Endometrial microvascular endothelial cells (primary cell): Measurements from ENCODE around the gene HAPLN3. TPM values are rescaled to one million over a fixed set of nuclear protein-coding genes. Genes with fewer than 3 reads are reported as not detected.

ENCODE experiments used
- in situ Hi-C: cut with HindIII; loops from 2 replicates; pipeline ENCODE4 v1.10.0; 2017; ENCODE audit warnings: low sequenced_read_pairs, low pct_unique_long_range_greater_than_20kb; ENCODE audit errors: inconsistent ontology term
- total RNA-seq: library from RNA; depleted of rRNA; stranded (reverse); fragments of >200 nt; gene quantifications from one replicate; pipeline ENCODE4 v1.2.3, GENCODE V29; 2015; ENCODE audit errors: inconsistent ontology term

The HAPLN3 gene
- total RNA-seq, 1 donor from 2014 or later, result 1.9 TPM

- in situ Hi-C loops, result no loop called here
These were observed 21.6 kb downstream of the HAPLN3 start for GRCh38 chr15:88873786-88874185.

DNA sequence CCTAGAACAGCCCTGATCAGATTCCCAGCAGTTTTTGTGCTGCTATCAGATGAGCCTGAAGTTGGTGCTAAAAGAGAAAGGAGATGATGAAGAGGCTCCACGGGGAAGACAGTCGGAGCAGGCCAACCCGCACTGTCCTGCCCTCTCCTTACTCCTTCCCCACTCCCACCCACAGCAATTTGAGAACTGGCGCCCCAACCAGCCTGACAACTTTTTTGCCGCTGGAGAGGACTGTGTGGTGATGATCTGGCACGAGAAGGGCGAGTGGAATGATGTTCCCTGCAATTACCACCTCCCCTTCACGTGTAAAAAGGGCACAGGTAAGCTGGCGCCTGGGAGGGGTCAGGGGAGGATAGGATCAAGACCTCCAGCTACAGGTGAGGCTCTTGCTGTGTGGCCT is 22.6 kb downstream of the HAPLN3 start:
- in situ Hi-C loops, result no loop called here

DNA sequence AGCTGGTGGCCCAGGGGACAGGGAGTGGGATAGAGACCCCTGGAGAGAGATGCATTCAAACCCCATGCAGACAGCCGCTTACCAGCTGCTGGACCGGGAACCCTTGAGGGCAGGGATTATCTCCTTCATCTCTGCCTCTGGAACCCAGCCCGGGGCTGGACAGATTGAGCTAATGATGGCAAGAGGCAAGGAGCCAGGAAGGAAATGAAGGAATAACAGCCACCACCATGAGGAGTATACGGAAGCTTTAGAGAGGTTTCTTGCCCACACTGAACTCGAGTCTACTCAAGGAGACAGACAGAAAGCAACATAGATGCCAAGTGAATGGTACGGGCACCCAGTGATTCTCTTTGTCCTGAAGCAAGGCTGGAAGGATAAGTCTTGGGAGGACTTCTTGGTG is 23.2 kb downstream of the HAPLN3 start:
- in situ Hi-C loops, result no loop called here

- in situ Hi-C loops, result no loop called here
These were observed 24.0 kb downstream of the HAPLN3 start for GRCh38 chr15:88871313-88871712.

DNA sequence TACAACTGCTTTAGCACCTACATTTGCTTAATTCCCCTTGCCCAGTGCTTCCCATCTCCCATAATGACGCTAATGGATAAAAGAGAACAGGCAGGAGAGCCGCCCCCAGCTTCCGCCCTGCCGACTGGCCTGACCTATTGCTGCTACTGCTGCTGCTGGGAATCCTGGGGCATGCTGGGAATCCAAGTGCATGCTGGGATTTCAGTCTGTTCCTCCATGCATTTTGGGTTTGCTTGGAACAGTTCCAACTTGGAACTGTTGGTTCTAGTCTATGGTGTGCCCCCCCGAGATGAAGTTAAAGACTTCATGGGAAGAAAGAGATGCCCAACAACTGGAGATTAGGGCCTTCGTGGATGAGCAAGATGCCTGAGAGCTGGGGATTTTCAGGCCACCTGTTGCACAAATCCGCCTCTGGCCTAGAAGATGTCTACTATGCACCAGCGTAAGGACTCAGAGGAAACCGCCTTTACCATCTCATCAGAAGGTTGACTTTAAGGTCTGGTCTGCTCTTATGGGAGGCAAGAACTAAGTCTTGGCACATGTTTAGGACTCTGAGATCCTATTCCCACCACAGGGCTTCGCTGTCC is 29.0 kb downstream of the HAPLN3 start:
- in situ Hi-C loops, result no loop called here

DNA sequence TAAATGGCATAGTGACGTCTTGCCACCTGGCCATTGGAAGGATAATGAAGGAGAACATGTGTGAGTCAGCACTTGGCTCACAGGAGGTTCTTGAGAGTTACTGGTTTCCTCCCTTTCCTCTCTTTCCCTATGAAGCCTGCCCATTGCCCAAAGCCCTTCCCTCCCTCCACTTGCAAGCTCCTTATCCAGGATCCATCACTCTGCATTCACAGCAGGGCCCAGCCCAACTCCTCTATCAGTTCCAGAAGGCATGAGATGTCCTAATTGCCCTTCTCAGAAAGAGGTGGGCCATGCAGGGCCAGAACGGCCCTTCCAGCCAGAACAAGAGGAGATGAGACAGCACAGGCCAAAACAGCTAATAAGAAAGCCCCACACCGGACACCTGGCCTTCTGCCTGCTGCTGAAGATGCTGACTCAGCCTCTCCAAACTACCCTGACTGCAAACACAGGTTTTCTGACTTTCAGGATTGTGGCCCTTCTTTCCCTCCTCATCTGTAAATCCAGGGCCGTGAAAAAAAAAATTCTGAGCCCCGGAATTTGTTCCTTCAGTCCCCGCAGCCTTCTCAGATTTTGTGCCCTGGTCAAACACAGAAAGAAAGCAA is 29.7 kb downstream of the HAPLN3 start:
- in situ Hi-C loops, result no loop called here

DNA sequence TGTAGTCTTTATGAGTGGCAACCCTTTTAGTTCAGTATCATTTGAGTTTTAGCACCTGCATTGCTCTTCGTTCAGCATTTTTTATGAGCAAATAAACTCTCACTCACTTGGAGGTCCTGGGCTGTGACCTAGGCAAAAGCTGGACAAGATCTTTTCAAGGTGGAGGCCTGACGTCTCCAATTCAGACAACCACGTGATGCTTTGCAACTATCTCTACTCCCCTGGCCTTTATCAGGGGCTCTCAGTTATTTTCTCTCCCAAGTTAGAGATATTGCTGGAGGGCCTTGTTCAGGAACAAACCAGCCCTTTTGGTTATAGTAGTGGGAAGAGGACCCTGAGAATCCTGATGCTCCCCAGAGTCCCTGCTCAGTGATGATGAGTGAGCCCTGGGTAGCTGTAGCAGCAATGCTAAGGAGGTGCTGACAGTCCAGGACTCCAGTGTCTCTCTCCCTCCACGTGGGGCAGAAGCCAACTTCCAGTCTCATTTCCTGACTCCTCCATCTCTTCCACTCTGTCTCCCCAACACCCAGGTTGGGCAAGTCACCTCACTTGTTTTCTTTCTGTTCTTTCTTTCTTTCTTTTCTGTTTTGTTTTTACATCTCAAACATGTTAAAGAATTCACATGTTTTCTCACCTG is 30.4 kb downstream of the HAPLN3 start:
- in situ Hi-C loops, result no loop called here

GRCh38 chr15:88863412-88863811 is 31.9 kb downstream of the HAPLN3 start:
- in situ Hi-C loops, result no loop called here

GRCh38 chr15:88860212-88860611 is 35.1 kb downstream of the HAPLN3 start:
- in situ Hi-C loops, result no loop called here

- in situ Hi-C loops, result no loop called here
These were observed 35.8 kb downstream of the HAPLN3 start for GRCh38 chr15:88859550-88859949.

GRCh38 chr15:88858934-88859333 is 36.4 kb downstream of the HAPLN3 start:
- in situ Hi-C loops, result no loop called here

DNA sequence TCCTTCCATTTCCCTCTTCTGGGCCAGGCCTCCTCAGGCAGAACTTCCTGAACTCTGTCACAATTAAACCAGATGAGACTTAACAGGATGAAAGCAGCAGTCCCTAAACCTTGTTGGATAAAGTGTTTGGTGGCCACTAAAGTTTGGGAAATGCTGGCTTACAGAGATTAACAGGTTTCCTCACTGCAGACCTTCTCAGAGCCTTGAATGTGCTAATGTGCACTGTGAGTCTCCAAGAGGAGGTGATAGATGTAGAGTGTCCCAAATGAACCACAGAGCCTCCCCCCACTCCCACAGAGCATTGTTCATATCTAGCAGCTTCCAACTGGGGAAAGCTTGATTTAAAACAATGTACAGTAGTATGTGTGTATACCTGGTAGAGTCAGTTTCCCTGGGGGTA is 42.9 kb downstream of the HAPLN3 start:
- in situ Hi-C loops, result no loop called here

GRCh38 chr15:88849376-88850072 is 45.8 kb downstream of the HAPLN3 start:
- in situ Hi-C loops, result no loop called here

DNA sequence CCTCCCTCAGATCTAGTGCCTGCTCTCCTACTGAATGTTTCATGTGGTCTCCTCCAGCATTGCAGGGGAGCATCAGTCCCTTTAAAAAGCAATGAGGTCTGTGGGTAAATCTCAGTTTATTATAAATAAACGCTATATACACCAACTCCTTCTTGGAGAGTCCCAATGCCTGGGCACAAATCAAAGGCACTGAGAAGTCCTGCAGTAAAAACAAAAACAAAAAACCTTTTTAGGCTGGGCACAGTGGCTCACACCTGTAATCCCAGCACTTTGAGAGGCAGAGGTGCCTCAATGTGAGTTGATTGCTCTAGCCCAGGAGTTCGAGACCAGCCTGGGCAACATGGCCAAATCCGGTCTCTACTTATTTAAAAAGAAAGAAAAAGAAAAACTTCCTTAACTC is 47.1 kb downstream of the HAPLN3 start:
- in situ Hi-C loops, result no loop called here

- in situ Hi-C loops, result no loop called here
These were observed 48.2 kb downstream of the HAPLN3 start for GRCh38 chr15:88847144-88847543.

DNA sequence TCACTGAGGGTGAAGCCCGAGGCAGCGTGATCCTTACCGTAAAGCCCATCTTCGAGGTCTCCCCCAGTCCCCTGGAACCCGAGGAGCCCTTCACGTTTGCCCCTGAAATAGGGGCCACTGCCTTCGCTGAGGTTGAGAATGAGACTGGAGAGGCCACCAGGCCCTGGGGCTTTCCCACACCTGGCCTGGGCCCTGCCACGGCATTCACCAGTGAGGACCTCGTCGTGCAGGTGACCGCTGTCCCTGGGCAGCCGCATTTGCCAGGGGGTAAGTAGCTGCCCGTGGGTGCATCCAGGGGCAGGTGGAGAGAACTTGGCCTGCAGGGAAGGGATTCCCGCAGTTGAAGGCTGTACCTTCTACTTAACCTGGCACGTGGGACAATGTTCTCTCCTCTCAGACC is 49.7 kb downstream of the HAPLN3 start:
- in situ Hi-C loops, result no loop called here

- in situ Hi-C loops, result no loop called here
These were observed 50.5 kb downstream of the HAPLN3 start for GRCh38 chr15:88844749-88845386.

- in situ Hi-C loops, result no loop called here
These were observed 52.0 kb downstream of the HAPLN3 start for GRCh38 chr15:88843334-88843733.

GRCh38 chr15:88842156-88842555 is 53.2 kb downstream of the HAPLN3 start:
- in situ Hi-C loops, result no loop called here

DNA sequence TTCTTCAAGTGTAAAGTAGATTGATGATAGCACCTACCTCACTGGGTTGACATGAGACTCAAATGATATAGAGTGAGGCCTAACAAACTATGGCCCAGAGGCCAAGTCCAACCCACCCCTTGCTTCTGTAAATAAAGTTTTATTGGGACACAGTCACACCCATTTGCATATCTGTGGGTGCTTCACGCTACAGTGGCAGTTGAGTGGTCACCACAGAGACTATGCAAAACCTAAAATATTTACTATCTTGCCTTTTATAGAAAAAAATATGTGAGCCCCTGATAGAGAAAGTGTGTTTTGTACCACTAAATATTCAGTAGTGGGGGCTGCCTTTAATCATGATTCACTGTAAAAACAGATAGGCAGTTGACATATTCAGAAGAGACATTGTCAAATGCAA is 54.1 kb downstream of the HAPLN3 start:
- in situ Hi-C loops, result no loop called here
